ENCODE data around the gene CUBN.

DNA sequence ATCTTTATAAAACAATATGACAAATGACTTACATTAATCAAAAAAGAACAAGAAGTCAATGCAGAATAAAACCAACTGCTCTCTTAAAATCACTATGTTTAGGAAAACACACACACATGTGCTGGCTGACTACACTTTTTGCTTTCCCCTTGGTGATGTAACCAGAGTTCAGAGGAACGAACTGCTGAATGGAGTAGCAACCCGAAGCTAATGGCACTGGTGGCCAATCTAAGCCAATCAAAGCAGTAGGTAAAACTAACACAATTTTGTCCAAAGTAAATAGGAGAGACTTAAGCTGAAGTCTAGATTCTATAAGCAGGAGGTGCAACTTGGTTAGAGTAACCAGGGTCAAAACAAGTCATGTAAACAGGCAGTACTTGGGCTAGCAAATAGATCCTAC lies 33.2 kb upstream of the CUBN start:
- TF ChIP-seq, protein P1, sequence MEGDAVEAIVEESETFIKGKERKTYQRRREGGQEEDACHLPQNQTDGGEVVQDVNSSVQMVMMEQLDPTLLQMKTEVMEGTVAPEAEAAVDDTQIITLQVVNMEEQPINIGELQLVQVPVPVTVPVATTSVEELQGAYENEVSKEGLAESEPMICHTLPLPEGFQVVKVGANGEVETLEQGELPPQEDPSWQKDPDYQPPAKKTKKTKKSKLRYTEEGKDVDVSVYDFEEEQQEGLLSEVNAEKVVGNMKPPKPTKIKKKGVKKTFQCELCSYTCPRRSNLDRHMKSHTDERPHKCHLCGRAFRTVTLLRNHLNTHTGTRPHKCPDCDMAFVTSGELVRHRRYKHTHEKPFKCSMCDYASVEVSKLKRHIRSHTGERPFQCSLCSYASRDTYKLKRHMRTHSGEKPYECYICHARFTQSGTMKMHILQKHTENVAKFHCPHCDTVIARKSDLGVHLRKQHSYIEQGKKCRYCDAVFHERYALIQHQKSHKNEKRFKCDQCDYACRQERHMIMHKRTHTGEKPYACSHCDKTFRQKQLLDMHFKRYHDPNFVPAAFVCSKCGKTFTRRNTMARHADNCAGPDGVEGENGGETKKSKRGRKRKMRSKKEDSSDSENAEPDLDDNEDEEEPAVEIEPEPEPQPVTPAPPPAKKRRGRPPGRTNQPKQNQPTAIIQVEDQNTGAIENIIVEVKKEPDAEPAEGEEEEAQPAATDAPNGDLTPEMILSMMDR (conservative IDR thresholded peaks at IDR 0.05 in 1 of 2, IDR thresholded peaks at IDR 0.05 in 1 of 2; ENCODE audit: extremely low read depth in 1 of 2, insufficient read depth in 1 of 2, low read depth in 1 of 2, low read length in 2 of 2): no peak
- no peak for TF ChIP-seq EZH2 (IDR thresholded peaks at IDR 0.05; ENCODE audit: borderline replicate concordance, low read length)

Measured in mammary epithelial cell (primary cell).